Ovary (tissue), 9 donors: ENCODE data around the gene ETS1. TPM values are rescaled to one million over a fixed set of nuclear protein-coding genes. Genes with fewer than 3 reads are reported as not detected.

Experiments
- DNase-seq, 5 donors: peaks; one replicate each; pipeline ENCODE4 v3.0.0-alpha.2; 2019 to 2020
- H3K27ac ChIP-seq, 2 donors: fragments of 200-600 bp; one replicate each; pipeline versions ENCODE4 v1.5.1 to v1.8.0; 2019 to 2022
- H3K27me3 ChIP-seq: fragments of 200-600 bp; one replicate; pipeline ENCODE4 v1.8.0; 2022
- H3K36me3 ChIP-seq: fragments of 200-600 bp; sonication (generic); one replicate; pipeline ENCODE4 v1.5.1; 2019
- H3K4me1 ChIP-seq: one replicate; pipeline ENCODE4 v1.8.1; 2013; ENCODE audit warnings: mild to moderate bottlenecking, moderate library complexity; ENCODE audit not compliant: insufficient read depth
- H3K4me3 ChIP-seq: fragments of 200-600 bp; sonication (generic); one replicate; pipeline ENCODE4 v1.5.1; 2017
- H3K9me3 ChIP-seq, 2 donors: fragments of 200-600 bp in 1 of 2; sonication (generic) in 1 of 2; one replicate each; pipeline versions ENCODE4 v1.5.1 to v1.8.1; 2013 to 2019; ENCODE audit warnings: mild to moderate bottlenecking in 1 of 2, moderate library complexity in 1 of 2
- EP300 ChIP-seq: sonication (generic); formaldehyde crosslinking; IDR thresholded peaks from one replicate; pipeline ENCODE4 v1.6.1; 2017; ENCODE audit warnings: antibody characterized with exemption
- POLR2A ChIP-seq: fragments of 450-650 bp; IDR thresholded peaks from one replicate; pipeline ENCODE4 v1.6.1; 2017; ENCODE audit warnings: antibody characterized with exemption, mild to moderate bottlenecking, moderate library complexity
- WGBS, 3 donors: extraction: QIAGEN DNeasy Blood & Tissue Kit in 1 of 3; methylation state at CpG; one replicate each; pipeline versions ENCODE4 v1.1.5 to v1.1.7; 2013 to 2017; 5-methylcytosine and 5-hydroxymethylcytosine counted together
- intact Hi-C, 4 donors: fragments of 100-400 bp; cut with DNase I; formaldehyde crosslinking; loops; one replicate each; pipeline versions ENCODE4 v1.11.0 to v1.15.1; 2022 to 2023
- polyA plus RNA-seq, 2 donors: library from polyadenylated mRNA; stranded (reverse); fragments of 200-250 nt in 1 of 2; fragments of 350-450 nt in 1 of 2; fragmentation: Illumina TruSeq in 1 of 2; extraction: RNeasy Lipid Tissue Mini Kit (QIAGEN cat#74804) in 1 of 2; gene quantifications; one replicate each; pipeline ENCODE4 v1.2.3, GENCODE V29; 2013 to 2014
- total RNA-seq, 7 donors: library from RNA; depleted of rRNA in 2 of 7; stranded (reverse); fragments of >200 nt in 2 of 7; fragmentation: NEBNext Ultra II Directional in 3 of 7; extraction: Animal tissue kit (Norgen Biotek cat#: 25700) in 3 of 7; gene quantifications; one replicate each; pipeline versions ENCODE4 v1.1.0 to v1.2.4, GENCODE V29; 2016 to 2023
- TF ChIP-seq, protein P1 (sequence below), 3 donors: fragments of 450-650 bp in 2 of 3; fragments of 200-600 bp in 1 of 3; IDR thresholded peaks; one replicate each; pipeline versions ENCODE4 v1.5.1 to v1.8.0; 2016 to 2022; ENCODE audit warnings: antibody characterized with exemption in 3 of 3, mild to moderate bottlenecking in 1 of 3
- donor health status: DM: no; HTN: no; CAD: no; lungs with moderate emphysema.
- donor health status: DM: no; HTN: no; CAD: no.
- donor health status: Bipolar disorder and iron deficiency.
- donor health status: DM: yes; HTN: yes; CAD: no.
- donor health status: DM: no; HTN: no; CAD: no.
- donor health status: DM: yes; HTN: yes; CAD: no.

ETS1 gene
- total and polyA plus RNA-seq, 9 donors = 24.4 to 68.0 (median 40.4) TPM

DNA sequence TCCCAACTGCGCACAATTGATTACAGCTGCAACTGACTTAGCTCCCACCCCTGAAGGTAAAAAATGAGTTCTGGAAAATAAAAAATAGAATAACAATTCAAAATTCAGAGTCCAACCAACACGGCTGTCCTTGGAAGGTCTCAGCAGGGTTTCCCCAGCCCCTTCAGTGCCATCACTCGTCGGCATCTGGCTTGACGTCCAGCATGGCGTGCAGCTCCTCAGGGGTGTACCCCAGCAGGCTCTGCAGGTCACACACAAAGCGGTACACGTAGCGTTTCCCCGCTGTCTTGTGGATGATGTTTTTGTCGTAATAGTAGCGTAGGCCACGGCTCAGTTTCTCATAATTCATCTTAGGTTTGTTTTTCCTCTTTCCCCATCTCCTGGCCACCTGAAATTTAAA lies 125.2 kb downstream of the ETS1 start:
- Histone ChIP-seq H3K27me3 (no peaks in the 10 kb centered on the region), H3K4me1 (peaks cover 4% of the 10 kb centered on the region), H3K9me3 (no peaks in the 10 kb centered on the region), H3K36me3 (no peaks in the 10 kb centered on the region), H3K27ac (no peak overlapping the region), H3K4me3 (no peak overlapping the region)
- no peak for DNase-seq
- TF ChIP-seq, protein P1, sequence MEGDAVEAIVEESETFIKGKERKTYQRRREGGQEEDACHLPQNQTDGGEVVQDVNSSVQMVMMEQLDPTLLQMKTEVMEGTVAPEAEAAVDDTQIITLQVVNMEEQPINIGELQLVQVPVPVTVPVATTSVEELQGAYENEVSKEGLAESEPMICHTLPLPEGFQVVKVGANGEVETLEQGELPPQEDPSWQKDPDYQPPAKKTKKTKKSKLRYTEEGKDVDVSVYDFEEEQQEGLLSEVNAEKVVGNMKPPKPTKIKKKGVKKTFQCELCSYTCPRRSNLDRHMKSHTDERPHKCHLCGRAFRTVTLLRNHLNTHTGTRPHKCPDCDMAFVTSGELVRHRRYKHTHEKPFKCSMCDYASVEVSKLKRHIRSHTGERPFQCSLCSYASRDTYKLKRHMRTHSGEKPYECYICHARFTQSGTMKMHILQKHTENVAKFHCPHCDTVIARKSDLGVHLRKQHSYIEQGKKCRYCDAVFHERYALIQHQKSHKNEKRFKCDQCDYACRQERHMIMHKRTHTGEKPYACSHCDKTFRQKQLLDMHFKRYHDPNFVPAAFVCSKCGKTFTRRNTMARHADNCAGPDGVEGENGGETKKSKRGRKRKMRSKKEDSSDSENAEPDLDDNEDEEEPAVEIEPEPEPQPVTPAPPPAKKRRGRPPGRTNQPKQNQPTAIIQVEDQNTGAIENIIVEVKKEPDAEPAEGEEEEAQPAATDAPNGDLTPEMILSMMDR (IDR thresholded peaks at IDR 0.05) = no peak
- TF ChIP-seq EP300 (no peak), POLR2A (no peak)
- intact Hi-C loops = no loop called here
- 89 to 97% (median 97%) methylated on average over 13 of the region's 13 CpGs for WGBS, 3 donors

DNA sequence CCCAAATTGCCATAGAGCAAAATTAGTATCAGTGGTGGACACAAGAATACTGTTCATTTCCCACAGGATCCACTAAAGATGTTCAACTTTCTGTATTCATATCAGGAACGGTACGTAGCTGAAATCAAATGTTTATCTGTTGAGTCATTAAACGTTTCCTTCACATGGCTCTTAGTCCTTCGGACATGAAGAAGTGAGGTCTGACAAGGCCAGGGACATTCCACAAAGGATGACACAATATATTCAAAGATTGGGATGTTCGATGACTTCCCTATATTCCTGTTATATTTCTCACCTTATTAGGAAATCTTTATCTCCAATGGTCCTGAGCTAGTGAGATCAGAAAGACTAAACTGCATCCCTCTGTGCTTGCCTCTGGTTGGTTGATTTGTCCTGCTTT lies 129.0 kb downstream of the ETS1 start:
- Histone ChIP-seq H3K27me3 (no peaks in the 10 kb centered on the region), H3K27ac (no peak overlapping the region), H3K4me3 (no peak overlapping the region), H3K4me1 (peaks cover 4% of the 10 kb centered on the region), H3K9me3 (no peaks in the 10 kb centered on the region), H3K36me3 (no peaks in the 10 kb centered on the region)
- no peak for DNase-seq
- 54 to 61% (median 57%) methylated on average over 5 of the region's 5 CpGs for WGBS, 3 donors
- TF ChIP-seq EP300 (no peak), POLR2A (no peak)
- TF ChIP-seq, protein P1 (IDR thresholded peaks at IDR 0.05) = no peak
- intact Hi-C loops = no loop called here

DNA sequence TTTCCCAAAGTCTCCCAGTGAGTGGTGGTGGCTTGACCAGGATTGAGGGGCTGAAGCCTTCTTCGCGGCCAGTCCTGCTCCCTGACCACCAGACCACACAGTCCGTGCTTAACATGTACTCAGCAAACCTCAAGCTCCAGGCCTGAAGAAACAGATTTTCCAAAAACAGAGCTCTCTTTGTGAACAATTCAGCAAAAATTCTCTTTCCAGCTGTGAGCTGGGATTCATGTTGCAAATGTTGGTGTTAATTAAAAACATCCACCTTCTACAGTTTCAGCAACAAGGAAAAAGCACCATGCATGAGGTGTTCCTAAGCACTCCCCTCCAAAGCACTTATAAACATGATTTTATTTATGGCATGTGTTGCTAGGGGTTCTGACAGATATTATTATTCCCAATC lies 129.5 kb downstream of the ETS1 start:
- Histone ChIP-seq H3K36me3 (no peaks in the 10 kb centered on the region), H3K27ac (no peak overlapping the region), H3K27me3 (no peaks in the 10 kb centered on the region), H3K9me3 (no peaks in the 10 kb centered on the region), H3K4me1 (peaks cover 7% of the 10 kb centered on the region), H3K4me3 (no peak overlapping the region)
- TF ChIP-seq POLR2A (no peak), EP300 (no peak)
- TF ChIP-seq, protein P1 (IDR thresholded peaks at IDR 0.05) = no peak
- WGBS, 3 donors = 87 to 98% (median 97%) methylated on average over 3 of the region's 3 CpGs
- intact Hi-C loops = no loop called here
- no peak for DNase-seq

DNA sequence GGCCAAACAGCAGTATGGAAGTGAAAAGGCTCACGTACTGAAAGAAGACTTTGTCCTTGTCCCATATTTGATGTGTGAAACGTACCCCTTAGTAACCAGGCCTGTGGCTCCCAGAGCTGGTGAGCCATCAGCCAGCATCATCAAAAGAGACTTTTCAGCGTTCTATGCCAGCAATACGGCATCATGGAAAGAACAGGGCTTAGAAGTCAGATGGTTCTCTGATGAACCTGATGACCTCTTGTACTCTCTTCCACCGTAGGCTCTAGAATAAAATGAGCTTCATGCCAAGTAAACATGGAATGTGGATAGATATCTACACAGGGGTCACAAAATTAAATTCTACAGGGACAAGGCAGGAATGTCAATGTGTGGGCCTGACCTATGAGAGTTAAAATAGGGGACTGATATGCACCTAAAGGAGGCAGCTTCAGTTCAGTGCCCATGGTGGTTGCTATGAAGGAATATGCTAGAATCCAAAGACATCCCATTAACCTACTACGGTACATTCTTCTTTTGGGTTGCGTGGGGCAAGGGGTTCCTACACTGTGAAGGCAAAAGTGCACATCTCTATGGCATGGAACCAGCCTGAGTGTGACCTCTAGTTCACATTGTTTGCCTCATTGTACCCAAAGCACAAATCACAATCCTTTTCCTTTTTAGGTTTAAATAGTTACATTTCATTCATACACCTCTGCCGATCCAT lies 130.6 kb downstream of the ETS1 start:
- TF ChIP-seq, protein P1 (IDR thresholded peaks at IDR 0.05) = no peak
- TF ChIP-seq POLR2A (no peak), EP300 (no peak)
- 78 to 87% (median 86%) methylated on average over 8 of the region's 8 CpGs for WGBS, 3 donors
- no peak for DNase-seq
- H3K9me3 ChIP-seq = no peaks in the 10 kb centered on the region
- no peaks in the 10 kb centered on the region for H3K27me3 ChIP-seq
- intact Hi-C loops = no loop called here
- no peaks in the 10 kb centered on the region for H3K36me3 ChIP-seq
- no peak overlapping the region for H3K4me3 ChIP-seq
- H3K4me1 ChIP-seq = peaks cover 10% of the 10 kb centered on the region
- no peak overlapping the region for H3K27ac ChIP-seq
